ENCODE data around the gene PDE4D. TPM values are rescaled to one million over a fixed set of nuclear protein-coding genes. Genes with fewer than 3 reads are reported as not detected.

Gene PDE4D
- total and polyA plus RNA-seq, 8 donors: 1.5 to 7.1 (median 3.1) TPM

DNA sequence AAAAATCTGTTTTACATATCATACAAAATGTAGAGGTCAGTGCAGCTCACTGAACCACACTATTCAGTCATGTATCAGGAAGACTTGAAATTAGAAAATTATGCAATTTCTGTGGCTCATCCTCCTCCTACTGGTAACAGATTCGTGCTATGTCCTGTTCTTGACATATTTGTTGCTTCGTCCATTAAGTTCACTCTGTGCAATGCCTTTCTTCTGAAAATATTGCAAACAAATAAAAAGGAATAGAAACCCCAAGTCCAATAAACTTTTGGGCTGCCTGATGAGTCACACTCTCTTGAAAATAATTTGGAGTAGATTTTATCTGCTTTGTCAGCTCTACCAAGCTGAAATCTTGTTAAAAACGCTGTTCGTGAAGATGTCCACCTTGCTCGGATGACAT lies 919.4 kb downstream of the PDE4D start:
- Histone ChIP-seq H3K27ac (no peak overlapping the region), H3K36me3 (no peaks in the 10 kb centered on the region), H3K27me3 (no peaks in the 10 kb centered on the region), H3K9me3 (no peaks in the 10 kb centered on the region), H3K4me3 (no peak overlapping the region), H3K4me1 (no peaks in the 10 kb centered on the region)
- no peak for ATAC-seq
- WGBS, 2 donors: 76 to 86% methylated on average over 5 of the region's 5 CpGs
- DNase-seq: no peak
- TF ChIP-seq, protein P1, sequence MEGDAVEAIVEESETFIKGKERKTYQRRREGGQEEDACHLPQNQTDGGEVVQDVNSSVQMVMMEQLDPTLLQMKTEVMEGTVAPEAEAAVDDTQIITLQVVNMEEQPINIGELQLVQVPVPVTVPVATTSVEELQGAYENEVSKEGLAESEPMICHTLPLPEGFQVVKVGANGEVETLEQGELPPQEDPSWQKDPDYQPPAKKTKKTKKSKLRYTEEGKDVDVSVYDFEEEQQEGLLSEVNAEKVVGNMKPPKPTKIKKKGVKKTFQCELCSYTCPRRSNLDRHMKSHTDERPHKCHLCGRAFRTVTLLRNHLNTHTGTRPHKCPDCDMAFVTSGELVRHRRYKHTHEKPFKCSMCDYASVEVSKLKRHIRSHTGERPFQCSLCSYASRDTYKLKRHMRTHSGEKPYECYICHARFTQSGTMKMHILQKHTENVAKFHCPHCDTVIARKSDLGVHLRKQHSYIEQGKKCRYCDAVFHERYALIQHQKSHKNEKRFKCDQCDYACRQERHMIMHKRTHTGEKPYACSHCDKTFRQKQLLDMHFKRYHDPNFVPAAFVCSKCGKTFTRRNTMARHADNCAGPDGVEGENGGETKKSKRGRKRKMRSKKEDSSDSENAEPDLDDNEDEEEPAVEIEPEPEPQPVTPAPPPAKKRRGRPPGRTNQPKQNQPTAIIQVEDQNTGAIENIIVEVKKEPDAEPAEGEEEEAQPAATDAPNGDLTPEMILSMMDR (IDR thresholded peaks at IDR 0.05): no peak
- FAIRE-seq: no peak
- intact Hi-C loops (cut with DNase I): no loop called here

DNA sequence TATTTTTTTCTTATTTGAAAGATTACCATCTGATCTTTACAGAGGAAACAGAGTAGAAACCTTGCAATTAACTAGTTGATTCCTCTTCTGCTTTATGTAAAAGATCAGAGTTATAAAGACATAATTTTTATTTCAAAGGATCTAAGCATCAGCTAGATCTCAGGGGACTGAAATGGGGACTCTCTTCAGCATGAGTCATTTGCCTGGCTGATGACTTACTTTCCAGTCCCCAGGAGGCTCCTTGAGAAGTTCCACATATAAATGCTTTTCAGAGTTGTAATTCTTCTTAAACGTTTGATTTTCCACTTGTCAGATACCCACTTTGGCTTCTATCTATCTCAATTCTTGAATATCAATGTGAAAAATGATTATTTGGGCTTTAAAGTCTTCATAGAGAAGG lies 921.2 kb downstream of the PDE4D start:
- H3K4me3 ChIP-seq: no peak overlapping the region
- intact Hi-C loops (cut with DNase I): no loop called here
- no peak overlapping the region for H3K27ac ChIP-seq
- H3K9me3 ChIP-seq: no peaks in the 10 kb centered on the region
- FAIRE-seq (no peak), ATAC-seq (no peak), DNase-seq (no peak)
- WGBS, 2 donors: 38 to 48% methylated on average over 1 of the region's 1 CpG
- H3K36me3 ChIP-seq: no peaks in the 10 kb centered on the region
- no peaks in the 10 kb centered on the region for H3K4me1 ChIP-seq
- no peaks in the 10 kb centered on the region for H3K27me3 ChIP-seq
- TF ChIP-seq, protein P1 (IDR thresholded peaks at IDR 0.05): no peak

DNA sequence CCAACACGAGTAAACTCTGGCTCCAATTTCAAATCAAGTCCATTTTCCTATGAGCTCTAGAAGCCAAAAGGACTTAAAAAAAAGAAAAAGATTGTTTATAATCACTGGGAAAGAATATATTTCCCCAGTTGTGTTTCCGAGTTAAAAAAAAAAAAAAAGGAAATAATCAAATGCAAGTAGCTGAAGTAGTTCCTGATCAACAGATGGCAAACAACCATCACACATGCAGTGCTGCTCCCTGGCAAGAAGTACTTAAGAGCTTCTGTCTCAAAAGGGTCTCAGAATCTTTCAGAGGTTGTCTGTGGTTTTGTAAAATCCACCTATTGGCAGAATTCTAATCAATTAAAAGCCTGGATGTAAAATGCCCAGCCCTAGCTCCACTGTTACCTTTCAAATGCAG lies 922.8 kb downstream of the PDE4D start:
- 46 to 54% methylated on average over 2 of the region's 2 CpGs for WGBS, 2 donors
- DNase-seq: no peak
- no peak for ATAC-seq
- Histone ChIP-seq H3K36me3 (no peaks in the 10 kb centered on the region), H3K4me1 (no peaks in the 10 kb centered on the region), H3K9me3 (no peaks in the 10 kb centered on the region), H3K27me3 (no peaks in the 10 kb centered on the region), H3K4me3 (no peak overlapping the region), H3K27ac (no peak overlapping the region)
- intact Hi-C loops (cut with DNase I): no loop called here
- TF ChIP-seq, protein P1 (IDR thresholded peaks at IDR 0.05): no peak
- no peak for FAIRE-seq

DNA sequence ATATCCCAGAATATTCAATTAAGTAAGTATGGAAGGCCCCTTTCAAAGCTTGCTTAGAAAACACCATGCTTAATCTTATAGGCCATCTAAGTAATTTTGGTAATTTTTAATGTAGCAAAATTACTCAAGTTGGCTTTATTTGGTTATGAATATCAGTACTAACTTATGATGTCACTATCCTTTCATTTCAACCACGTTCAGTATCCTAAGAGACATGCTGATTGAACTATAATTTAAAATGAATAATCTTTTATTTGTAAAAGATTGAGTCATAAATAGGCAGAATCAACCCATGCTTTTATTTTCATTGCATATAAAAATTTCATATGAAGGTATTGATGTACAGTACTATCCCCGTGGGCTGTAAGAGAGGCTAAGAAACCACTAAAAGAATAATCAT lies 923.7 kb downstream of the PDE4D start:
- Histone ChIP-seq H3K4me1 (no peaks in the 10 kb centered on the region), H3K36me3 (no peaks in the 10 kb centered on the region), H3K27ac (no peak overlapping the region), H3K4me3 (no peak overlapping the region), H3K27me3 (no peaks in the 10 kb centered on the region), H3K9me3 (no peaks in the 10 kb centered on the region)
- intact Hi-C loops (cut with DNase I): no loop called here
- ATAC-seq (no peak), DNase-seq (no peak), FAIRE-seq (no peak)
- TF ChIP-seq, protein P1 (IDR thresholded peaks at IDR 0.05): no peak
- 87 to 92% methylated on average over 2 of the region's 2 CpGs for WGBS, 2 donors

DNA sequence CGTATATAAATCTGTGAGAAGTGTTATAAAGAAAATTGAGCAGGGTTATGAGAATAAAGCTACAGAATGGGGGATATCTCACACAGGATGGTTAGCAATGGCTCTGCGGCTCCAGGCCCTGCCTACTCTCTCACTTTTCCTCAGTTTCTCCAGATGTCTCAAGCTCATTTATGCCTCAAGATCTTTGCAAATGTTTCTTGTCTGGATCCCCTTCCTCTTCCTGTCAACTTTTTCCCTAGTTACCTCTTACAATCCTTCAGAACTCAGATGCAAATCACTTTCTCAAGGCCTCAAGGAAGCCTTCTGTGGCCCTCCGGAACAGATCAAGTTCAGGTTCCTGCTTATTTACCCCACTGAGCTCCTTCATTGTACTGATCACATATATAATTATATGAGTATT lies 924.3 kb downstream of the PDE4D start:
- no peak for DNase-seq
- Histone ChIP-seq H3K4me1 (no peaks in the 10 kb centered on the region), H3K27ac (no peak overlapping the region), H3K9me3 (no peaks in the 10 kb centered on the region), H3K27me3 (no peaks in the 10 kb centered on the region), H3K36me3 (no peaks in the 10 kb centered on the region), H3K4me3 (no peak overlapping the region)
- TF ChIP-seq, protein P1 (IDR thresholded peaks at IDR 0.05): no peak
- ATAC-seq: no peak
- WGBS, 2 donors: 86 to 87% methylated on average over 3 of the region's 3 CpGs
- intact Hi-C loops (cut with DNase I): no loop called here
- no peak for FAIRE-seq

Data from pancreas (tissue), 10 donors.